PC-3 (cell line): Measurements from ENCODE around the gene KDM5A.

Experiments
- CTCF ChIP-seq: fragments of 300-600 bp; sonication (generic); conservative IDR thresholded peaks from 2 replicates; pipeline ENCODE4 v1.5.1; 2017; ENCODE audit warnings: antibody characterized with exemption, low read depth, mild to moderate bottlenecking, low read length
- EZH2 ChIP-seq: fragments of 300-600 bp; sonication (generic); IDR thresholded peaks from one replicate; pipeline ENCODE4 v1.6.1; 2017; ENCODE audit warnings: antibody characterized with exemption, mild to moderate bottlenecking, low read length; ENCODE audit not compliant: unreplicated experiment

- TF ChIP-seq CTCF (peak; percentile 39; the same call in 1 of the 2 replicates), EZH2 (no peak)
Measured at GRCh38 chr12:321606-322326, 67.4 kb downstream of the KDM5A start.
